GM18526 (cell line): ENCODE measurements around the gene PCDHGA1.

ENCODE experiments used
- POLR2A ChIP-seq: IDR thresholded peaks from 3 replicates; pipeline ENCODE4 v1.6.1; 2011; ENCODE audit not compliant: insufficient read length; ENCODE audit errors: extremely low read depth

PCDHGA1 gene

DNA sequence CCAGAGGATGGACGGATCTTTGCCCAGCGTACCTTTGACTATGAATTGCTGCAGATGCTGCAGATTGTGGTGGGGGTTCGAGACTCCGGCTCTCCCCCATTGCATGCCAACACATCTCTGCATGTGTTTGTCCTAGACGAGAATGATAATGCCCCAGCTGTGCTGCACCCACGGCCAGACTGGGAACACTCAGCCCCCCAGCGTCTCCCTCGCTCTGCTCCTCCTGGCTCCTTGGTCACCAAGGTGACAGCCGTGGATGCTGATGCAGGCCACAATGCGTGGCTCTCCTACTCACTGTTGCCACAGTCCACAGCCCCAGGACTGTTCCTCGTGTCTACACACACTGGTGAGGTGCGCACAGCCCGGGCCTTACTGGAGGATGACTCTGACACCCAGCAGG lies 160.5 kb downstream of the PCDHGA1 start:
- TF ChIP-seq POLR2A = no peak

DNA sequence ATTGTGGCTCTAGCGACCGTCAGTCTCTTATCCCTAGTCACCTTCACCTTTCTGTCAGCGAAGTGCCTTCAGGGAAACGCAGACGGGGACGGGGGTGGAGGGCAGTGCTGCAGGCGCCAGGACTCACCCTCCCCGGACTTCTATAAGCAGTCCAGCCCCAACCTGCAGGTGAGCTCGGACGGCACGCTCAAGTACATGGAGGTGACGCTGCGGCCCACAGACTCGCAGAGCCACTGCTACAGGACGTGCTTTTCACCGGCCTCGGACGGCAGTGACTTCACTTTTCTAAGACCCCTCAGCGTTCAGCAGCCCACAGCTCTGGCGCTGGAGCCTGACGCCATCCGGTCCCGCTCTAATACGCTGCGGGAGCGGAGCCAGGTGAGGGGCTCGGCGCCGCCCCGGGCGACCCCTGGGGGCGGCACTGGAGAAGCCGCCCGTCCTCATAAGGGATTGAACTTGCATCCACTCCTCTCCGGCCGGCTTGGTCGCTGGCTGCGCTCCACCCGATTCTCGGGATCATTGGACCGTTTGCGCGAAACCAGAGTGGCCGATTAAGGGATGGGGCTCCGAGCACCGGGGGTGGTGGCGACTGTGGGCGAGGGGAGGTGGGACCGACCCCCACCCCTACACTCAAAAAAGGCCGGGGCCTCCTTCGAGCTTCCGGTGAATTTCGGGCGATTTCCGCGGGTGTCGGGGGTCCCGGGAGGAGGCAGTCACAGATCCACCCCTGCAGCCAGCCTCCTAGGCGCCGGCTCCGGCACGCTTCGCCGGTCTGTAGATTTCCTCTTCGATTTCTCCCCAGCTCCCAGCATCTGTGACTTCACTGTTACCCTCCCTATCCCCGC lies 161.2 kb downstream of the PCDHGA1 start:
- no peak for TF ChIP-seq POLR2A

DNA sequence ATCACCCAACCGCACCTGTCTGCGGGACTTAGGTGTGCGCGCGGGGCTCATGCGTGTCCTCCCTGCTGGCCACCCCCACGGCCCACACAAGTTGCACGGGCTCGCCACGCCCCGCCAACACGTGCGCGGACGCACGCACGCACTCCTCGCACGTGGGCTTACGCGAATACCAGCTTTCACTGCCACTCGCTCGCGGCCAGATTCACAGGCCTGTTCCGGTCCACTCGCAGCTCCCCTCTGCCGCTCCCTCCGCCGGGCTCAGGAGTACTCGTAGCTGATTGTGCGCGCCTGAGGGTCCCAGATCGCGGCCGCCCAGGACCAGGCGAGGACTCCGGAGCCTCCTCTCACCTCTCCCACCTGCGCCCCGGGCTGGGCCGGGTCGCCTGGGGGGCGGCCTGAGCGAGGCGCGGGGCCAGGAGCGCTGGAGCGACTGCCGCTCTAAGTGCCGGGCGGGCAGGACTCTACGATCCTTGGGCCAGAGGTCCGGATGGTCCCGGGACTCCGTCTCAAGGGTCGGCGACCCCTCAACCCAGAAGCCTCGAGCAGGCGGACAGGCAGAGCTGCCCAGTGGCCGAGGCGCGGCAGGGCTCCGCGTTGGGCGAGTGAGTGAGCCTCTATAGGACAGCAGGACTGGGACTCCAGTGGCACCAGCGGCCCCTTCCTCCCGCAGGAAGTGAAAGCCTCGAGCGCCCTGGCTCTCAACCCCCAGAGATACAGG lies 162.0 kb downstream of the PCDHGA1 start:
- no peak for TF ChIP-seq POLR2A

DNA sequence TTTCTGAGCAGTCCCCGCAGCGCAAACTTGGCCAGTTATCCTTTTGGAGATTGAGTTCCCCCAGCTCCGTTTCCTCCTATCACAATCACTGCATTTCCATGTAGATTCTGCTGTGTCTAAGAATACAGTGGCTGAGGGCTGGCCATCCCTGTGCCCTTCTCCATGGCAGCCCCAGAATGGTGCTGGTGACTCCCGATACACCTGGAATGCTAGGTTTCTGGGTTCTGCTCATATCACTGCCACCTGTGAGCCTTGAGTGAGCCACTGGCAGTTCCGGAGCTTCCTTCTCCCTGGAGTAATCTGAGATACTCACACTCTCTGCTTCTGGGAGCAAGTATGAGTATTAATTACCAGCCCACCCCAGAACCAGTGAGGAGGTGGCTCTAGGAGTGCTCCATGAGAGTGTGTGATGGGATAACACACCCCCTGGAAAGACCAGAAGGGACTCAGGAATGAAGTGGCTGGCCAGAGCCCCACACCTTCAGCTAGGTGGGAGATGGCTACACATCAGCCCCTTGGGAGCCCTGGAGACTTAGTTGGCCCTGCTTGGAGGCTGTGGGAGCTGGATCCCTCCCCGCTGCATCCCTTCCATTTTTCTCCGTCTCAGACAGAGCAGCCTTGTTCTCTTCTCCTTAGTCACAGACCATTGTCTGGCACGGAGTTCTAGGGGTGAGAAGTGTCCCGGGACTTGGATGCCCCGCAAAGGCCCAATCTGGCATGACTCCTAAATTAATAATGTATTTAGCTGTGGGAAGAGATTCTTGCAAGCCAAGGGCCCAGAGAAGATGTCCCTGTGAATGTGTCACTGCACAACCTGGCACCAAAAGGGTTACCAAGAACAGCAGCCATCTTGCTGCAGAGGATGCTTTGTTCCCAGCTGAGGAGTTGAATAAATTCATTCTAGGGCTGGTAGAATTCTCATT lies 163.4 kb downstream of the PCDHGA1 start:
- no peak for TF ChIP-seq POLR2A

DNA sequence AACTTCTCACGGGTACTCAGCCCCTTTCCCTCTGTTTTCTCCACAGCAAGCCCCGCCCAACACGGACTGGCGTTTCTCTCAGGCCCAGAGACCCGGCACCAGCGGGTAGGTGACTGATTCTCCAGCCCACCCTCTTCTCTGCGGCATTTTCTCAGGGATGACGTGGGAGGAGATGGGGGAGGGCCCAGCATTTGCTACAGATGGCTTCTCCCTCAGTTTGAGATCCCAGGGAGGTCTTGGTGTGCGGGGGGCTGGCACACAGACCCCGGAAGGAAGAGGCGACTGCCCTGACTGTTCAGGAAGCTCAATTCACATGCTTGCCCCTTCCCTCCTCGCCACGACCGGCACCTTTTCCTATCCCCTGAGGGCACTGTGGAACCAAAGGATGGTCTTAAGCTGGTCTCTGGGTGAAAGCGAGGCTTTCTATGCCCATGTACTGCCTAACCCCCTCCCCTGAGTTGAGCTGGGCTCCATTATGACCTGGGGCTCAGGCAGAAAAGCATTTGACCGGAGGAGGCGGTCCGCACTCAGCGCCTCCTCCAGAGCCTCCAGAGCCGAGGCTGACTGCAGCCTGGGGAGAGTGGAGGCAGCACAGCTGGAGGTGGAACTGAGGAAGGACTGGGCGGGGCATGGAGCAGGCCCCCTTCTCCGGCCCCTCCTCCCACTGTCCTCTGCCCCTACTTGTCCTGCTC lies 164.6 kb downstream of the PCDHGA1 start:
- no peak for TF ChIP-seq POLR2A

DNA sequence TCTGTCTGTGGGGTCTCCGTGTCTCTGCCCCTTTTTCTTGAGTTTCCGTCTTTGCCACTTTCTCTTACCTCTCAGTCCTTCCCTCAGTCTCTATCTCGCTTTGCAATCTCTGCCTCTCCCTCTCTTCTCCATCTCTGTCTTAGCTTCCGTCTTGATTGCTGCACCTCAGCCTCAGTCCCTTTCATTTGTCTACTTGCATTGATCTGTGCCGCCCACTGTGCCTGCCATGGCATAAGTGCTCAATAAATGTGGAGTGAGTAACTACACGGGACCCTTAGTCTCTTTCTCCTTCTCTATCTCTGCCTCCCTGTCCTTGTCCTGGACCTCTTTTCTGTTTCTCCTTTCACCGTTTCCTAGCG lies 165.1 kb downstream of the PCDHGA1 start:
- no peak for TF ChIP-seq POLR2A

DNA sequence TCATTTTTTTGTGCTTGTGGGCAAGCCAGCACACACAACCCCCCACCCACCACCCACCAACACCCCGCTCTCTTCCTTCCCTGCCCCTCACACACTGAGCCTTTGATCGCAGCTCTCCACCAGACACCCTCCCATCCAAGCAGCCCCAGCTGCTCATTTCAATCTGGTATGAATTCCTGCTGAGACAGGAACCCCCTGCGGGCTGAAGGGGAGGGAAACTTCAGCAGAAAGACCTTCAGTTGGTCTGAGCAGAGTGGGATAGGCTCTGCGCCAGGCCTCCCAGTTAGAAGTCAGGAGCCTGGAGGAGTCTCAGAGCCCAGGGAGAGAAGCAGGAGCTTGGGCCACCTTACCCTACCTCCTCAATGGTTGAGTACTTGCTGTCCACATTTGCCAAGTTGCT lies 165.7 kb downstream of the PCDHGA1 start:
- no peak for TF ChIP-seq POLR2A

DNA sequence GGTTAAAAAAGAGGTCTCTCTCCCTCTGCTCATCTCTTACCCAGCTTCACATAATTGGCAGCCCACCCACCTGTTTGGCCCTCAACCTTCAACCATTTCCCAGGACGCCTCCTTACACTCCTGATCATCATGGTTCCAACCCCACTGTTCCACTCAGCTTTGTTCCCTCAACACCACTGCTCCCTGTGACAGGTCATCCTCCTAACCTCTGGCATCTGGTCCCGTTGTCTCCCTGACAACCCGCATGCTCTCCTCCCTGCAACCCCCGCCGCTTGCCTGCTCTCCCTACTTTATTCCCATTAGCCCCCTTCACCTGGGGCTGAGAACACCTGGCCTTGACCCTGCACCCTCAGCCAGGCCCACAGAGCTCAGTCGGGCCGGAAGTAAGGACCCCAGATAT lies 171.4 kb downstream of the PCDHGA1 start:
- TF ChIP-seq POLR2A = no peak

DNA sequence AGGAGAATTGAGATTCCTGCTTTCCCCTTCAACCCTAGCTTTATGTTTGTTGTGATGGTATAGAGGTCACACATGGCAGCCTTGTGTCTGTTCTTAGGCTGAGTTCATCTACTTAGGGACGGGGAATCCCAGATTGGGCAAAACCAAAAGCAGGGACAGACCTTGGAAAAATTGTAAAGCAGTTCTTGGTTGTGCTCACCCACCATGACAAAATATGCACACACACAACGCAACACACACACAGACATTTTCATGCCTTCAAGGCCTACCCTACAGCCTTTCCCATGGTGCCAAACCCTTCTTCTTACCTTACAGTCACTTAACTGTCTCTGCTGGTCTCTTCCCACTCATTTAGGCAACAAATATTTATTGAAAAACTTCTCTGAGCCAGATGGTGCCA lies 173.4 kb downstream of the PCDHGA1 start:
- no peak for TF ChIP-seq POLR2A

DNA sequence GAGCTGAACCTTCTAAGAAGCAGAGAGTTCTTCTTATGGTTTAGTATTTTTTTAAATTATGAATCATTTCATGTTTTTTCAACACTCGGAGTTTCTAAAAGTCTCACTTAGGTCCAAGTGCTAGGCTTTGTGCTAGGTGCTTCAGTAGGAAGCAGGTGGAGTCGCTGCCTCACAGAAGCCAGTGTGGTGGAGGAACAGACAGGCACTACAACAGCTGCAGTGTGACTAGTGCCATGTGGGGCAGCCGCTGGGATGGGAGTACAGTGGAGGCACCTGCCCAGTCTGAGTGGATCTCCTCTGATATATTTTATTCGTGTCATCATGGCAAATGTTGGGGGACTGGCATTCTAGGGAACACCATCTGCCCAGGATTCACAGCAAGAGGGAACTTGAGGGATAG lies 173.9 kb downstream of the PCDHGA1 start:
- no peak for TF ChIP-seq POLR2A

DNA sequence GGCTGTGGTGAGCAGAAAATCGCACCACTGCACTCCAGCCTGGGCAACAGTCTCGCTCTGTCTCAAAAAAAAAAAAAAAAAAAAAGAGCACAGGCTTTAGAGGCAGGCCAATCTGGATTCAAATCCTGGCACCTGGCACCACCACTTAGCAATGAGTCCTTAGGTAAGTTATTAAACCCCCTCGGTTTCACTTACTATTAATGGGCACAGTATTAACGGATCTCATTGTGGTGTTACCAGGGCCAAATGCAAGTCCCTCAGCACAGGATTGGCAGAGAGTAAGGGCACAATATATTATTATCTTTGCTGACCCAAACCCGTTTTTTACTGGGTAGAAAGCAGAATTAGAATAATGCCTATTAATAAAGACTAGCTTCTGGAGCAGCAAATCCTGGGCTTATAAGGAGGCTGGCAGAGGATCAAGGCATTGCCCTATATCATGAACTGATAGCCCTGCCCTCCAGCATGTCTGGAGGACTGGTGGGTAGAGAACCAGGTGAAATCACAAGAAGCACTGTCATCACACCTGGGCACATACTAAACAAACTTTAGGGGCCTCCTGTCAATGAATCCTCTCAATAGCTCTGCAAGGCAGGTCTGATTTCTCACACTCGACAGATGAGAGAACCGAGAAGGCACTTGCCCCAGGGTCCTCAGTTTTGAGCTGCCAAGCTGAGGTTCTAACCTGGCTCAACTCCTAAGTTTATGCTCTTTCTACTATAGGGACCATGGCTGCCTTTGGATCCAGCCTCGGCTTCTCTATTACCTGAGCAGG lies 176.3 kb downstream of the PCDHGA1 start:
- TF ChIP-seq POLR2A = no peak

DNA sequence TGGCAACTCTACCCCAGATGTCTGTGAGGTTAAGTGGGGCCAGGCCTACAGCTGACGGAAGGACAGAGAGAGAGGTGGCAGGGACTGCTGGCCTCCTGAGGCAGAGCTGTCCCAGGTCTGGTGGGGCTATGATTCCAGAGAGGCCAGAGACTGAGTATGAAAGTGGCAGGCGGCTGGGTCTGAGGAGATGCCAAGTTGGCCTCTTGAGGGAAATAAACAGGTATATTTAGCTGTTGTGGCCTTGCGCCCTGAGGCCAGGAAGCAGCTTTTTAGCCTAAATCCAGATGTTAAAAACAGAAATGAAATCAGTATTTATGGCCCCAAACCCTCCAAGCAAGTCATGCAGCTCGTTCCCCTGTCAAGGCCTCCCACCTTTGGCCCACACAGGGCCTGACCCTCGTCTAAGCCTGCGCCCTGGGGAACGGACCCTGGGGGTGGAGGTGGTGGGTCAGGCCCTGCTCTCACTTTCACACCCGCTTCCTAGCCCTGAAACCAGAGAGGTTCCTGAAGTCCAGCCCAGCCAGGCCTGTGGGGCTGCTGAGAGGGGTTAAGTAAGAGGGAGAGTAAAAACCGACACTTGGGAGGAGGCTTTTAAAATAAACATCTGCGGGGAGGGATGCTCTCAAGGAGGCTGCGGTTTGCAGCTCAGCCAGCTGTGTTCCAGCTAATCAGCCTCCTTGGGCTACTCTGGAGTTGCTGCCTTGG lies 177.2 kb downstream of the PCDHGA1 start:
- no peak for TF ChIP-seq POLR2A

DNA sequence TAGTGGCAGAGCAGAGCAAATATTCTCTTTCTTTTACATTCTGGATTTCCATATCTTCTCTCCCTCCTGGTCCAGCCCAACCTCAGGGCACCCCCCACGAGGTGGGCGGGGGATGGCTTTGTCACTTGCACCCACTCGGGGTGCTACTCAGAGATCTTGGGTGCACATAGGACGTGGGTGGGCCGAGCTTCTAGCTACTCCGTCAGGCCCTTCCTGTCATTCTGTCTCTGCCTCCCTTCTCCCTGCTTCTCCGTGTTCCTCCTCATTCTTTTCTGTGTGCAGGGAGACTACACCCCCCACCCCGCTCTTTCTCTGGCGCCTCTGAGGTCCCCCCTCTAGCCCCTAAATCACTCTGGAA lies 178.1 kb downstream of the PCDHGA1 start:
- no peak for TF ChIP-seq POLR2A
